K562 (cell line): ENCODE measurements around the gene RPL7L1. TPM values are rescaled to one million over a fixed set of nuclear protein-coding genes. Genes with fewer than 3 reads are reported as not detected.

Experiments used
- BRF2 ChIP-seq: IDR thresholded peaks from 3 replicates; pipeline ENCODE4 v1.6.1; 2011; ENCODE audit warnings: borderline replicate concordance, mild to moderate bottlenecking; ENCODE audit not compliant: insufficient read length, insufficient read depth
- CBX8 ChIP-seq: fragments of 200-600 bp; sonication (generic); IDR thresholded peaks from 2 replicates; pipeline ENCODE4 v1.6.1; 2012; ENCODE audit warnings: borderline replicate concordance, mixed run types, low read depth, mild to moderate bottlenecking, moderate library complexity, mixed read lengths, low read length, control low read depth, inconsistent platforms; ENCODE audit not compliant: poor library complexity, severe bottlenecking; ENCODE audit errors: extremely low read depth
- ETV6 ChIP-seq, 3 experiments: fragments of 150-350 bp in 1 of 3; sonication (generic) in 1 of 3; formaldehyde crosslinking in 1 of 3; IDR thresholded peaks; 2 replicates each; pipeline versions ENCODE4 v1.6.1 to v1.8.0; 2014 to 2022; ENCODE audit warnings: borderline replicate concordance in 2 of 3, low read depth in 2 of 3, antibody characterized with exemption in 1 of 3, low read length in 1 of 3, mild to moderate bottlenecking in 1 of 3, missing genetic modification reagents in 1 of 3
- HDGF ChIP-seq: fragments of 450-650 bp; IDR thresholded peaks from 2 replicates; pipeline ENCODE4 v1.6.1; 2016
- HES1 ChIP-seq: fragments of 450-650 bp; IDR thresholded peaks from 2 replicates; pipeline ENCODE4 v1.6.1; 2016; ENCODE audit warnings: low read depth, mild to moderate bottlenecking, moderate library complexity
- KAT8 ChIP-seq: fragments of 450-650 bp; IDR thresholded peaks from 2 replicates; pipeline ENCODE4 v1.6.1; 2016; ENCODE audit warnings: low read depth, mild to moderate bottlenecking
- KDM2B ChIP-seq: fragments of 250-450 bp; sonication (Bioruptor Pico); IDR thresholded peaks from 2 replicates; pipeline ENCODE4 v1.8.0; 2021; ENCODE audit warnings: mild to moderate bottlenecking, moderate library complexity
- NCOA4 ChIP-seq: fragments of 450-650 bp; IDR thresholded peaks from 2 replicates; pipeline ENCODE4 v1.6.1; 2018; ENCODE audit warnings: mild to moderate bottlenecking; ENCODE audit not compliant: partially characterized antibody
- SMC3 ChIP-seq: conservative IDR thresholded peaks from 2 replicates; pipeline ENCODE4 v1.6.1; 2011; ENCODE audit warnings: low read depth, low read length, improper control_type of control experiment; ENCODE audit not compliant: insufficient read depth
- TARDBP ChIP-seq: fragments of 450-650 bp; IDR thresholded peaks from 2 replicates; pipeline ENCODE4 v1.6.1; 2016
- TBP ChIP-seq: optimal IDR thresholded peaks from 2 replicates; pipeline ENCODE3; 2011; ENCODE audit warnings: low read depth, low read length, improper control_type of control experiment
- TCF3 ChIP-seq: sonication (generic); formaldehyde crosslinking; IDR thresholded peaks from 2 replicates; pipeline ENCODE4 v1.4.0; 2020; ENCODE audit warnings: mild to moderate bottlenecking, missing genetic modification reagents
- ZBTB11 ChIP-seq, 3 experiments: fragments of 200-800 bp in 1 of 3; fragments of 250-450 bp in 1 of 3; fragments of 450-650 bp in 1 of 3; sonication (Bioruptor Pico) in 1 of 3; sonication (Bioruptor generic) in 1 of 3; formaldehyde crosslinking in 1 of 3; IDR thresholded peaks; 2 replicates each; pipeline versions ENCODE4 v1.6.1 to v1.8.0; 2016 to 2022; ENCODE audit warnings: mild to moderate bottlenecking in 2 of 3, missing genetic modification characterization in 2 of 3, missing compliant biosample characterization in 1 of 3, moderate library complexity in 1 of 3
- ZBTB9 ChIP-seq: fragments of 450-650 bp; formaldehyde crosslinking; IDR thresholded peaks from 2 replicates; pipeline ENCODE4 v1.4.0; 2020; ENCODE audit warnings: mild to moderate bottlenecking, moderate library complexity
- ZNF175 ChIP-seq: fragments of 200-800 bp; sonication (Bioruptor generic); IDR thresholded peaks from 2 replicates; pipeline ENCODE4 v1.6.1; 2016; ENCODE audit warnings: low read depth, mild to moderate bottlenecking, missing genetic modification characterization, missing compliant biosample characterization
- ZNF584 ChIP-seq: fragments of 200-800 bp; sonication (Bioruptor generic); IDR thresholded peaks from 2 replicates; pipeline ENCODE4 v1.6.1; 2016; ENCODE audit warnings: low read depth, mild to moderate bottlenecking, missing genetic modification characterization, missing compliant biosample characterization
- polyA plus RNA-seq, 8 experiments: library from polyadenylated mRNA; depleted of rRNA in 4 of 8; stranded (reverse) in 5 of 8; unstranded in 3 of 8; fragments of >200 nt; fragmentation: Nextera tagmentation in 2 of 8; fragmentation: Illumina TruSeq in 1 of 8; extraction: Ambion mirVana in 2 of 8; extraction: Trizol in 1 of 8; gene quantifications; 2 replicates each; pipeline versions ENCODE4 v1.2.1 to v1.2.3, GENCODE V29; 2011 to 2014; ENCODE audit warnings: inconsistent platforms in 1 of 8, missing spikeins in 1 of 8
- total RNA-seq, 7 experiments: library from RNA; depleted of rRNA in 6 of 7; stranded (reverse); fragments of >200 nt in 6 of 7; fragmentation: Illumina TruSeq in 2 of 7; extraction: Trizol in 2 of 7; gene quantifications; 2 replicates each; pipeline versions ENCODE4 v1.2.1 to v1.2.3, GENCODE V29; 2011 to 2021; ENCODE audit warnings: low replicate concordance in 1 of 7

RPL7L1 gene
- total and polyA plus RNA-seq, 9 of the 15 experiments (the other 6 are each of a cell fraction or from before 2014, with no cell fraction given), result 129 to 259 (median 164) TPM

GRCh38 chr6:42901538-42901957, 22.1 kb downstream of the RPL7L1 start (continued):
- TF ChIP-seq ZBTB11 (CRISPR knock-in tag; IDR thresholded peaks at IDR 0.05), result no peak
- TF ChIP-seq HDGF, result no peak
- no peak for TF ChIP-seq KAT8
- no peak for TF ChIP-seq NCOA4
- TF ChIP-seq ETV6 (IDR thresholded peaks at IDR 0.05; ENCODE audit: borderline replicate concordance in 1 of 2, low read depth in 2 of 2, low read length in 1 of 2), result no peak
- TF ChIP-seq ETV6 (CRISPR knock-in tag; IDR thresholded peaks at IDR 0.05; ENCODE audit: borderline replicate concordance), result no peak
- peak; percentile 96 for TF ChIP-seq SMC3
- TF ChIP-seq TARDBP, result peak; percentile 35; the same call in 1 of the 2 replicates
- TF ChIP-seq KDM2B (CRISPR knock-in tag), result no peak
- TF ChIP-seq ZBTB9 (CRISPR knock-in tag), result no peak
- no peak for TF ChIP-seq ZNF175 (CRISPR knock-in tag)
- TF ChIP-seq TCF3 (CRISPR knock-in tag), result peak; percentile 53; the same call in 1 of the 2 replicates
- no peak for TF ChIP-seq CBX8
- TF ChIP-seq BRF2, result no peak
- TF ChIP-seq ZNF584 (CRISPR knock-in tag), result no peak
- TF ChIP-seq HES1, result no peak
- no peak for TF ChIP-seq TBP
